GM10248 (cell line): ENCODE measurements around the gene NCLN.

ENCODE experiments used
- CTCF ChIA-PET: fragments of 300-600 bp; sonication (Branson Sonifier 250); formaldehyde crosslinking; extraction: SDS; loops from one replicate; lab custom pipeline; 2021; ENCODE audit warnings: antibody characterized with exemption; lab: Yijun Ruan, JAX
- POLR2A ChIA-PET: fragments of 350-650 bp; sonication (Branson Sonifier 250); formaldehyde crosslinking; extraction: SDS; loops from one replicate; lab custom pipeline; 2020; ENCODE audit warnings: antibody characterized with exemption; lab: Yijun Ruan, JAX
- DNase-seq: peaks from one replicate; pipeline ENCODE4 v3.0.0; 2012; ENCODE audit errors: extremely low spot score
- CTCF ChIP-seq: IDR thresholded peaks from 2 replicates; pipeline ENCODE4 v1.5.1; 2012; ENCODE audit warnings: mild to moderate bottlenecking, low read depth; ENCODE audit errors: extremely low read depth, missing control alignments, control extremely low read depth

The NCLN gene

DNA sequence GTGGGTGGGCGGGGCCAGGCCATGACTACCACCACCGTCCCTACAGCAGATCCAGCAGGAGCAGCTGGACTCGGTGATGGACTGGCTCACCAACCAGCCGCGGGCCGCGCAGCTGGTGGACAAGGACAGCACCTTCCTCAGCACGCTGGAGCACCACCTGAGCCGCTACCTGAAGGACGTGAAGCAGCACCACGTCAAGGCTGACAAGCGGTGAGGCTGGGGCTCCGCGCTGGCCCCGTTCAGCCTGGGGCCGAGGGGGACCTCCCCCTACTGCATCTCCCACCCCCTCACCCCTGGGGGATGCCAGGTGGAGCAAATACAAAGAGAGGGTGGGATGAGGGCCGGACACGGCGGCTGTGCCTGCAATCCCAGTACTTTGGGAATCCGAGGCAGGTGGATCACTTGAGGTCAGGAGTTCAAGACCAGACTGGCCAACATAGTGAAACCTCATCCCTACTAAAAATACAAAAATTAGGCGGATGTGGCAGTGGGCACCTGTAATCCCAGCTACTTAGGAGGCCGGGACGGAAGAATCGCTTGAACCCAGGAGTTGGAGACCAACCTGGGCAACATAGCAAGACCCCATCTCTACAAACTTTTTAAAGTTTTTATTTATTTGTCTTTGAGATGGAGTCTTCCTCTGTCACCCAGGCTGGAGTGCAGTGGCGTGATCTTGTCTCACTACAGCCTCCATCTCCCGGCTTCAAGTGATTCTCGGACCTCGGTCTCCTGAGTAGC lies 20.7 kb downstream of the NCLN start:
- no peak for TF ChIP-seq CTCF
- CTCF ChIA-PET = interaction anchor here (1.1 kb wide), 1 partner anchor 16 kb away, joined by 3 read pairs; no protein-coding TSS in a partner anchor
- POLR2A ChIA-PET = no interaction called here
- DNase-seq = no peak

GRCh38 chr19:3207461-3208242 lies 21.9 kb downstream of the NCLN start:
- no peak for TF ChIP-seq CTCF
- no peak for DNase-seq
- ChIA-PET CTCF (no interaction called here), POLR2A (no interaction called here)

GRCh38 chr19:3208317-3209207 lies 22.8 kb downstream of the NCLN start:
- ChIA-PET CTCF (no interaction called here), POLR2A (no interaction called here)
- no peak for DNase-seq
- TF ChIP-seq CTCF = no peak

- POLR2A ChIA-PET = no interaction called here
- TF ChIP-seq CTCF = peak; percentile 83
- peak; percentile 86 for DNase-seq
- CTCF ChIA-PET = interaction anchor here (0.7 to 1.9 kb wide), 9 partner anchors 9 to 235 kb away, joined by 3 to 4 read pairs (median 3); no protein-coding TSS in a partner anchor
Observed at GRCh38 chr19:3210347-3211017, 24.8 kb downstream of the NCLN start.

DNA sequence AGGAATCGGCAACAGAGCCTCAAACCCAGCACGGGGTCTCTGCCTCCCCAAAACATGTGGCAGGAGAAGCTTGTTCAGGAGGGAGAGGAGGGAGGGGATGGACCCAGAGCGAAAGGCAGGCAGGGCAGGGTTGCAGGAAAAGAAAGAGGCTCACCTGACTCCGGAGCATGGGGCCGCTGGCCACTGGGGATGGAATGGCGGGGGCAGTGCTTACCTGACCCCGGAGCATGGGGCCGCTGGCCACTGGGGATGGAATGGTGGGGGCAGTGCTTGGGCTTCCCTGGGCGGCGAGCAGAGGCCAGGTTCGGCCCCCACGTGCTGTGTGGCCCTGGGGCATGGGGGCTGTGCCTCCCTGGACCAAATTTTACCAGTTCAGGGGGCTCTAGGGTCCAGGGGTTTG lies 25.5 kb downstream of the NCLN start:
- POLR2A ChIA-PET = interaction anchor here (0.6 kb wide), 1 partner anchor 529 kb away, joined by 6 read pairs; no protein-coding TSS in a partner anchor
- CTCF ChIA-PET = interaction anchor here (0.9 to 1.9 kb wide), 7 partner anchors 8 to 236 kb away, joined by 3 to 4 read pairs (median 3); no protein-coding TSS in a partner anchor
- no peak for DNase-seq
- no peak for TF ChIP-seq CTCF
